GM04504 (cell line): ENCODE results near the gene TNIK.
"Not testable (repeated sequence)": the region's sequence is repeated elsewhere in the genome, so short reads cannot be mapped to it uniquely, and the experiment has no call there.

Experiments used
- DNase-seq: peaks from one replicate; pipeline ENCODE4 v3.0.0-alpha.2; 2012; ENCODE audit warnings: low read depth

TNIK gene

GRCh38 chr3:171384101-171384891 is 75.9 kb downstream of the TNIK start:
- no peak for DNase-seq

GRCh38 chr3:171383206-171384018 is 76.8 kb downstream of the TNIK start:
- peak; percentile 23 for DNase-seq

DNA sequence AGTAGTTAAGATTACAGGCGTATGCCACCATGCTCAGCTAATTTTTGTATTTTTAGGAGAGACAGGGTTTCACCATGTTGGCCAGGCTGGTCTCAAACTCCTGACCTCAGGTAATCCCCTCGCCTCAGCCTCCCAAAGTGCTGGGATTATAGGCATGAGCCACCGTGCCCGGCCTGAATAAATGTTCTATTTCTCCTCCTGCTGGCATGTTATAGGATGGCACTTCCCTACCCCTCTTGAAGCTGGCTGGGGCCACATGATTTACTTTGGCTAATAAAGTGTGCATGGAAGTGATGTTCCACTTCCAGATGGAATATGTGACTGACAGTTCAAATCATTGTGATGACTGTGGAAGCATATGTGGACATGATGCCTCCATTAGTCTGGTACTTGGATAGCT is 77.9 kb downstream of the TNIK start:
- not testable (repeated sequence) for DNase-seq

DNA sequence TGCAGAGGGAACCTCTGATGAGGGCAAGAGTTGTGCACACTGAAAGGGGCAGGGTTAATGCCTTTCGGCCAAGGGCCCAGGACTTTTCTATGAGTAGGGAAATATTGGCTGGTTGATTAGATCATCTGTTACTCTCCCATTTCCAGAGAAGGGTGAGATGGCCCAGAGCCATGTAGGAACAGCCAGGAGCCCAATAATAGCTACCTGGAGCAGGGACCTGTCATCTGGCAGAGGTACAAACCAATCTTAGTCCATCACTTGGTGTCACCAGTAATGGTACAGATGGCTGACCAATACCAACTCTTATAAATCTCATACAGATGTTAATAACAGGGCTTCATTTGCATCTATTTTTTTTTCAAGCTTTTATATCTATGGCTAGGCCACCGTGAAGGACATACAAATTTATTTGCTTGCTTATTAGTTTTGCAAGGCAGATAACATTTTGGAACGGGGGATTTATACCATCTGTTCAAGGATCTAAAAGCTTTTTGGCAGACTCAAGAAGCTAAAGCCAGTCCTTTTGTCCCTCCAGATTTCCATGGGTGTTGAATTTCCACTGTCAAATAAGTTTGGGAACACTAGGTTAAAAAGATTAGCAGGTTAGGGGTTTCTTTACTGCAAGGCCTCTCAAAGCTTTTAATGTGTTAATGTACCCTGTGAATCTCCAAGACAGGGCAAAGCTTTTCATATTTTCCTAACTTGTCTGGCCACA is 79.3 kb downstream of the TNIK start:
- no peak for DNase-seq

GRCh38 chr3:171379961-171380483 is 80.2 kb downstream of the TNIK start:
- DNase-seq: no peak

DNA sequence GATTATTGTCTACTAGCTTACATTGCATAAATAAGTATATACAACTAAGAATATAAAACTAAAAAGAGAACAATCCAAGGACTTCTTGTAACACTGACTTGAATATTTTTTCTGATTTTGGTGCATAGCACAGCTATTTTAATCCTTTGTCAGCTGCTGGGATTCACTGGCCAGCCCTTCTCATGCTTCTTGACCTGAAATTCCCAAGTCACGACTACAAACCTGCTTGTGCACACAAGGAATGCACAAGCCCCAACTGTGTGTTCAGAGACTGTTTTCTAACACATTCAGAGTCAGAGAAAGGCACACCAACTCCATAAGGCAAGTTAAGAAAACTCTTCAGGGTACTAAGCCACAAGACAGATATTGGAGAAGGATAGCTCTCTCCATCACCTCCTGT is 80.9 kb downstream of the TNIK start:
- no peak for DNase-seq

DNA sequence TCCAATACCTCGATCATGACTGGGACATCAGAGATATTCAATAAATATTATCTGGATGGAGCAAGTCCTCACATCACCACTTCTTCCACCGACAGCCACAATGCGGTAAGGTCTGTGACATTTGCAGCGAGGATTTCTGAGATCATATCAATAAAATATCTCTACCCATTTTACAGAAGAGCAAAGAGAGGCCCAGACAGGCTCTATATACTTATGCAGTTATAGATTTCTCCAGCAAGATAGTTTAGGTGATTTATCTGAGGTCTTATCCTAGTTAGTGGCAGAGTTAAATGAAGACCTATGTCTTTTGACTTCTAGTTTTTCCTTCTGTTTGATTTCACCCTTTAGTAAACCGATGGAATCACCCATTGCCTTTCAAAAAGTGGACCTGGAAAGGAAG is 81.6 kb downstream of the TNIK start:
- DNase-seq: no peak

GRCh38 chr3:171377859-171378258 is 82.3 kb downstream of the TNIK start:
- no peak for DNase-seq

DNA sequence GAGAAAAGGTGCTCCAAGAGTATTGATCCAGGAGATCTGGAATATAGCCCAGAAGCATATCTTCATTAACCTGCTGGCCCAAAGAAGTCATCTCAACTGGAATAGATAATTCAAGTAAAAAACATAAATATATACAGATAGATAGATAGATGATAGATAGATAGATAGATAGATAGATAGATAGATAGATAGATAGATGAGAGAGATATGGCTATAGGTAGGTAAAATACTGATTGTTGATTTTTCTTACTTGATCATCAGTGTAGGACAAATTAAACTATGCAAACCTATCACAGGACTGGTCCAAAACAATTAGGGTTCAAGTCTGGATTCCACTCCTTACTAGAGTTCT is 83.6 kb downstream of the TNIK start:
- no peak for DNase-seq

GRCh38 chr3:171375666-171376595 is 84.3 kb downstream of the TNIK start:
- no peak for DNase-seq

- peak; percentile 60 for DNase-seq
Measured at GRCh38 chr3:171374661-171375285, 85.4 kb downstream of the TNIK start.

DNA sequence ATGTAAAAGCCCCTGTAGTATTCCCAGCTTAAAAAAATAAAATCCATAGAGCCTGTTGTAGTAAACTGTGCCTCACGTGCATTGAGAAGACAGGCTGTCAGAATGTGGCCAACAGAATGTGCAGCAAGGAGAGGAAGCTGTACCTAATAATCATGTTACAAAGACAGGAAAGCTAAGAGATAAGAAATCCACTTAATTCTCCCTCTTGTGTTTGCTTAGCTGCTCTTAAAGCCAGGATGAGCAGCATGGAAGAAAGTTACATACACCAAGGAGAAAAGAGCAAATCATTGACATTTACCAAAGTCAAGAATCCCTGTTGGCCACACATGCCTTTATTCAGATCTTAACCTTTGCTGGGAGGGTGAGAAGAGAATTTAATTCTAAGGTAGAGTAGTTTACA is 85.9 kb downstream of the TNIK start:
- no peak for DNase-seq

DNA sequence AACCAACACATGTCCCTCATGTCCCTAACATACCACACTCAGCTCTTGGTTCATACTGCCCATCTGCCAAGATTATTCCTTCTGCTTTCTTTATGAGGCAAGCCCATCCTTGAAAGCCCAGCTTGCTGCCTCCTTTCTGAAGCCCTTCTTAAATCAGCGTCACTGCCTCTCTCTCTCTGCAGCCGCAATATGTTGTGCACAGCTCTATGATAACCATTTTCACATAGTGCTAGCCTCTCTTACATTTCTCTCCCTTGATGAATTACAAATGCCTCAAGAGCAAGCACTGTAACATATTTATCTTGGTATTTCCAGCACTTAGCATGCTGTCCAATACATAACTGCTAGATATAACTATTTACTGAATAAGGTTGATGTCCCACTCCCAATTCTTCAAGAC is 86.5 kb downstream of the TNIK start:
- DNase-seq: no peak

- no peak for DNase-seq
Measured at GRCh38 chr3:171372694-171373093, 87.5 kb downstream of the TNIK start.

DNA sequence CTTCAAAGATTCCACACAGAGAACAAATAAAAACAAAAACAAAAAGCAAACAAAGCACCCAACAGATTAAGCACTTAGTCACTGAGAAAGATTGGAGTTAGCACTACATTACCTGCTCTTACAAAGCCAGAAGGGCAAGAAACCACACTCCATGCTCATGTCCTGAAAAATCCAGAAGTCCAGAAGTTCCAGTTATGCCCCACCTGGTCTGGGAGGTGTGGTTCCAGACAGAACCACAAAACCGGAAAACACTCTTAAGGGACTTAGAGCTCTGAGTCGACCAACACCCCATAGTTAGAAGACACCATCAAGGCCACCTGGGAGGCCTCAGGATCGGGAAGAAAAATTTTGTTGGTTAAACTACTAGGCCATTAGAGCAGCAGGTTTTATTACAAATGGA is 88.9 kb downstream of the TNIK start:
- DNase-seq: no peak

GRCh38 chr3:171369156-171369555 is 91.0 kb downstream of the TNIK start:
- DNase-seq: no peak

- DNase-seq: not testable (repeated sequence)
Measured at GRCh38 chr3:171366738-171367137, 93.5 kb downstream of the TNIK start.

DNA sequence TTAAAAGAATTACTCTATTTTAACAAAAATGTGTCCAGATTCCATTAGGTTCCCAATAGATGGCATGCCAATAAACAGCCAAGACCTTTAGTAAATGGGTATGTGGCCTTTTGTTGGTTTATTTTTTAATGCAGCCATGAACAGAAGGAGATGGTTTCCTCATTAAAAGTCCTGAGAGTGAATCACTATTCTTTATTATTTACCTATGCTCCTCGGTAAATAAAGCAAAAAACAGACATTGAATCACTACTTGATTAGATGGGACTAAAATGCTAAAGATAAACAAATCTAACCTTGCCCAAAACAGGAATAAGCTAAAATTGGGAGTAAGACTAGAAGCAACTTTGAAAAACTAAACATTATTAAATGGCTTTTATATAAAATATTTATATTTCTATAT is 94.2 kb downstream of the TNIK start:
- DNase-seq: no peak

GRCh38 chr3:171365489-171365888 is 94.7 kb downstream of the TNIK start:
- no peak for DNase-seq

DNA sequence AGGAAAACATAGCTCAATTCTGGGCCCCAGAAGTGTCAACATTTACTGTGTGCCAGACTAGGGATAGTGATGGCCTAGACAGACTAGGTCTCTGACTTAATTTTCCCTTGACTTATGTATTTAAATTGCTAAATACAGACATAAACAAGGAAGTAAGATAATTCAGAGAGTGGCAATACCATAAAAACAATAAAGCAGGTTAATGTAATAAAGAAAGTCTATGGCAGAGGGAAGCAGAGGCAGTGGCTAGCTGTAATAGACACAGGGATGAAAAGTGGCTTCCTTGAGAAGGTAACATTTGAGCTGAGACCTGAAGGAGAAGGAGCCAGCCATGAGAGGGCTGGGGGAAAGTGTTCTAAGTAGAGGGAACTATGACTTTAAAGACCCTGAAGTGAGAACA is 95.7 kb downstream of the TNIK start:
- DNase-seq: no peak

DNA sequence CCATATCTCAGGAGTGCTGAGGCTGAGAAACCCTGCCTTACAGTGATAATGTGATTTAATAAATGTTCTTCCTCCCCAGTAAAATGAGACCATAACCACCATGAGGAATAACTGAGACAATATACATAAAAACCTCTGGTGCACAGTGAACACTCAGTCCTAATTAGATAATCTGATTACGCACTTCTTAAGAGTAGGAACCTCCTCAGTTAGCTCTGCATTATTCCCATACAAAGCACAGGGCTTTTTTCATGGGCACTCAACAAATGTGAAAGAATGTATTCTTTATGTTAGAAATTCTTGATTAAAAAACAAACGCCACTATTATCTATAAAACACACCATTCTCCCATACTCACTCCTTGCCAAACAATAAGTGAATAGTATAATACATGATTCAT is 97.0 kb downstream of the TNIK start:
- DNase-seq: no peak
